HG03066 (cell line): ENCODE data around the gene SLC22A25.
"Not testable (repeated sequence)": the region's sequence is repeated elsewhere in the genome, so short reads cannot be mapped to it uniquely, and the experiment has no call there.

Experiments
- ATAC-seq: cut with Tn5 transposase; IDR thresholded peaks from one replicate; pipeline ENCODE4 v1.9.1; 2021; ENCODE audit warnings: low read depth; ENCODE audit not compliant: unreplicated experiment

SLC22A25 gene

DNA sequence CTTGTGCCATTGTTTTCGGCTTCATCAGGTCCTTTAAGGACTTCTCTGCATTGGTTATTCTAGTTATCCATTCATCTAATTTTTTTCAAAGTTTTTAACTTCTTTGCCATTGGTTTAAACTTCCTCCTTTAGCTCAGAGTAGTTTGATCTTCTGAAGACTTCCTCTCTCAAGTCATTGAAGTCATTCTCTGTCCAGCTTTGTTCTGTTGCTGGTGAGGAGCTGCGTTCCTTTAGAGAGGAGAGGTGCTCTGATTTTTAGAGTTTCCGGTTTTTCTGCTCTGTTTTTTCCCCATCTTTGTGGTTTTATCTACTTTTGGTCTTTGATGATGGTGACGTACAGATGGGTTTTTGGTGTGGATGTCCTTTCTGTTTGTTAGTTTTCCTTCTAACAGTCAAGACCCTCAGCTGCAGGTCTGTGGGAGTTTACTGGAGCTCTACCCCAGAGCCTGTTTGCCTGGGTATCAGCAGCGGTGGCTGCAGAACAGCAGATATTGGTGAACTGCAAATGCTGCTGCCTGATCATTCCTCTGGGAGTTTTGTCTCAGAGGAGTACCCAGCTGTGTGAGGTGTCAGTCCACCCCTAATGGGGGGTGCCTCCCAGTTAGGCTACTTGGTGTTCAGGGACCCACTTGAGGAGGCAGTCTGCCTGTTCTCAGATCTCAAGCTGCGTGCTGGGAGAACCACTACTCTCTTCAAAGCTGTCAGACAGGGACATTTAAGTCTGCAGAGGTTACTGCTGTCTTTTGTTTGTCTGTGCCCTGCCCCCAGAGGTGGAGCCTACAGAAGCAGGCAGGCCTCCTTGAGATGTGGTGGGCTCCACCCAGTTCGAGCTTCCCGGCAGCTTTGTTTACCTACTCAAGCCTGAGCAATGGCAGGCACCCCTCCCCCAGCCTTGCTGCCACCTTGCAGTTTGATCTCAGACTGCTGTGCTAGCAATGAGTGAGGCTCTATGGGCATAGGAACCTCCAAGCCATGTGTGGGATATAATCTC lies 7.6 kb downstream of the SLC22A25 start:
- ATAC-seq = not testable (repeated sequence)

DNA sequence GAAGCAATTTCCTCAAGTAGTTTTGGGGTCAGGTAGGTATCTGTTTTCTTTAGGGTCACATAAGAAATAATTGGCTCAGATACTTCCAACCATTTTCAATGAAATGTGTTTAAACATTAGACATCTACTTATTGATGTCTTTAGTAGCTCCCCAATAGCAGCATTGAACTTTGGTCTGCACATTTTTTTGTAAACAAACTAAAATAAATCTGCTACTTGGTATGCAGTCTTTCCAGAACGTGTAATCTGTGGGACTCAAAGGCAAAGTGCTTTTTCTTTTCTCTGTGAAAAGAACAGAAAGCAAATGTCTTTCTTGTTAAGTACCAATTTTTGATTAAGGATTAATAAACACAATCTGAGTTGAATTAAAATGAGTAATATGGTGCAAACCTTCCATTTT lies 13.6 kb downstream of the SLC22A25 start:
- no peak for ATAC-seq

DNA sequence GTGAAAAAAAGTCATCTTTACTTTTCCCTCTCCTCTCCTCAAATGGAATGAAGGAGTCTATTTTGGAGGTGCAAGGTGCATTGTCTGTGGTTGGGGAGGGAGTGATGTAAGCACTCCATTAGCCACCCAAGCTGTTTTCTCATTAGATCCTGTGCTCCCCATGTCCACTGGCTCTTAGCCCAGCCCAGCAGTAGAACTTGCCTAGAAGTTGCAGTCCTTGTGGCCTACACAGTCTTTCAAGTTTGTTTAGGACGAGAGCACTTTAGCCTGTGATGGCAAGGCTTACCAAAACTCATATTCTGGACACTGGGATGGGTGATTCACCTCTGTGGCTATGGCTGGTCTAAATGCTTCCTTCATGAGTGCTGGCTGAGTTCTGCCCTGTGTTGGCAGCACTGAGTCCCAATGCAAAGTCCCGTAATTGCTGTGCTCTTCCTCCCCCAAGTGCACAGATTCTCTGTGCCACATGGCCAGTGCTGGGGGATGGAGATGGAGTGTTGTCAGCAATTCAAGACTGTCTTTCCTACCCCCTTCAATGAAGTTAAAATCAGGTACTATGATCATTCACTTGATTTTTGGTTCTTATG lies 15.8 kb downstream of the SLC22A25 start:
- no peak for ATAC-seq

DNA sequence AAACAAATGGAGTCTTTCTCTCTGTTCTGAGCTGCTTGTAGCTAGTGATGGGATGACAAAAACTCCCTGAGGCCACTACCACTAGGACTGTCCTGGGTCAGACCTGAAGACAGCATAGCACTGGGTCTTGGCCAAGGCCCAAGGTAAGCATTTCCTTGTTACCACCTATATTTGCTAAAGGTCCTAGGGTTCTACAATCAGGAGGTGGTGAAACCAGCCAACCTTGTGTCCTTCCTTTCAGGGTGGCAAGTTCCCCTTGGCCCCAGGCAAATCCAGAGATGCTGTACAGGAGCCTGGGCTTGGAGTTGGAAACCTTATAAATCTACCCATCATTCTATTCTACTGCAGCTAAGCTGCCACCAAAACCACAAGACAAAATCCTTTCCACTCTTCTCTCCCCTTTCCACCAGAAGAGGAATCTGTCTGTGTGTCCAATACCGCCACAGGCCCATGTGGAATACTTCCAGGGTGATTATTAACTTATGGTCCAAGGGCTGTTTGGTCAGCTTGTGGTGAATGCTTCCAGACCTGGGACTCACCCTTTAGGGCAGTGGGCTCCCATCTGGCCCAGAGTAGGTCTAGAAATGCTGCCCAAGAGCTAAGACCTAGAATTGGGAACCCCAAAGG lies 16.8 kb downstream of the SLC22A25 start:
- ATAC-seq = no peak

DNA sequence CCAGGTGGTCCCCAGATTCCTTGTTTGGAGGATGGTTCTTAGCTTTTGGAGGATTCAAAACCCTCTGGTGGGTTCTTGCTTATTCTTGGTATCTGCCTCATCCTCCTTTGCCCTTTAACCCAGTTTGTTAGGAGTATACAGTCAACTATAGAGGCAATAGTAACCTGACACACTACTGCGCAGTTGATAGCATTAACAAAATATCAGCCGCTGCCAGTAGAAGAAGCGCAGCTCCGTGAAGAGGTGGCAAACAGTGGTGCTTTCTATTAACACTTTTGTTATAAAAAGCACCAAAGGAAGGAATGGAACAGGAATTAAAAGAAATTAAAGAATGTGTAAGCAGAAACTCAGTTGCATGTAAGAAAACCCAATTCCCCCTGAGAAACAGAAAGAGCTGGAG lies 29.3 kb downstream of the SLC22A25 start:
- ATAC-seq = no peak

DNA sequence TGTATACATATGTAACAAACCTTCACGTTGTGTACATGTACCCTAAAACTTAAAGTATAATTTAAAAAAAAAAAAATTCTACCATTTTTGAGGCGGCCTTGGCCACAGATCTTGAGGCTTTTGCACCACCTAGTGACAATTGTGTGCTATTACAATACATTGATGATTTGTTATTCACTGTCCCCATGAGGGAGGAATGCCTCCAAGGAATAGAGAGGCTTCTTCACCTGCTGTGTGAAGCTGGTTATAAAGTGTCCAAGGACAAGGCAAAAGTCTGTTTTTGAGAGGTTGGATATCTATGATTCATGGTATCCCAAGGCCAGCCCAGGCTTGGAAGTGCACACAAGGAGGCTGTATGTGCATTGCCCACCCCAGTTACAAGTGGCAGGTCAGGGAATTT lies 30.7 kb downstream of the SLC22A25 start:
- ATAC-seq = no peak

DNA sequence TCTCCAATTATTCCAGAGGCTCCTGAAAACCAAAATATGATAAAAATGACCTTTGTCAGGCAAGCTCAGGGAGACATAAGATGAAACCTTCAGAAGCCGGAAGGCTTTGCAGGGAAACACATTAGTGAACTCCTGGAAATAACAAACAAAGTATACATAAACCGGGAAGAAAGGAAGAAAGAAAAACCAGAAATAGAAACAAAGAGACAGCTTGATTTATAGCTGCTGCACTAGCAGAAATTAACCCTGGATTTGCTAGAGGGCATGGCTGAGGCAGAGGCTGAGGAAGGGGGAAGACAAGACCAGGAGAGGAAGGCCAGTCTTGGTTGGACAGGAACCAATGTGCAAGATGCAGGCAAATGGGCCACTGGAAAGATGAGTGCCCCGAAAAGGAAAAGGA lies 33.3 kb downstream of the SLC22A25 start:
- ATAC-seq = no peak
